Measurements from ENCODE around the gene KCNE2.

Gene KCNE2

GRCh38 chr21:34343838-34344381, 19.9 kb upstream of the KCNE2 start:
- Mint-ChIP-seq H3K27me3 (peaks cover 7 to 19% of the 10 kb centered on the region in 2 donors), H3K4me1 (peaks cover 0 to 6% of the 10 kb centered on the region in 2 donors)
- ATAC-seq (replicated peaks): no peak

GRCh38 chr21:34344584-34344983, 19.2 kb upstream of the KCNE2 start:
- peaks cover 0 to 6% of the 10 kb centered on the region in 2 donors for H3K4me1 Mint-ChIP-seq

More at GRCh38 chr21:34343838-34344381, 19.9 kb upstream of the KCNE2 start:
- no peaks in the 10 kb centered on the region for H3K36me3 Mint-ChIP-seq
- no peaks in the 10 kb centered on the region for H3K9me3 Mint-ChIP-seq
- no peak for DNase-seq
- H3K4me3 Mint-ChIP-seq: no peak overlapping the region
- no peak overlapping the region for H3K27ac Mint-ChIP-seq

GRCh38 chr21:34345091-34345871, 18.5 kb upstream of the KCNE2 start:
- no peaks in the 10 kb centered on the region for H3K9me3 Mint-ChIP-seq
- ATAC-seq (replicated peaks): no peak
- H3K27ac Mint-ChIP-seq: no peak overlapping the region
- no peaks in the 10 kb centered on the region for H3K36me3 Mint-ChIP-seq
- peaks cover 0 to 6% of the 10 kb centered on the region in 2 donors for H3K4me1 Mint-ChIP-seq
- H3K27me3 Mint-ChIP-seq: peaks cover 6 to 19% of the 10 kb centered on the region in 2 donors
- no peak for DNase-seq
- H3K4me3 Mint-ChIP-seq: no peak overlapping the region

More at GRCh38 chr21:34344584-34344983, 19.2 kb upstream of the KCNE2 start:
- no peak overlapping the region for H3K27ac Mint-ChIP-seq
- H3K27me3 Mint-ChIP-seq: peaks cover 7 to 19% of the 10 kb centered on the region in 2 donors
- no peak for DNase-seq
- no peaks in the 10 kb centered on the region for H3K9me3 Mint-ChIP-seq
- H3K4me3 Mint-ChIP-seq: no peak overlapping the region
- no peaks in the 10 kb centered on the region for H3K36me3 Mint-ChIP-seq
- no peak for ATAC-seq (replicated peaks)

GRCh38 chr21:34345892-34346291, 17.9 kb upstream of the KCNE2 start:
- peaks cover 6 to 19% of the 10 kb centered on the region in 2 donors for H3K27me3 Mint-ChIP-seq
- H3K4me3 Mint-ChIP-seq: no peak overlapping the region
- H3K9me3 Mint-ChIP-seq: no peaks in the 10 kb centered on the region
- no peak for DNase-seq
- no peak for ATAC-seq (replicated peaks)
- no peaks in the 10 kb centered on the region for H3K36me3 Mint-ChIP-seq
- no peak overlapping the region for H3K27ac Mint-ChIP-seq
- H3K4me1 Mint-ChIP-seq: peaks cover 0 to 6% of the 10 kb centered on the region in 2 donors

GRCh38 chr21:34348890-34349519, 14.8 kb upstream of the KCNE2 start:
- Mint-ChIP-seq H3K4me1 (peaks cover 0 to 6% of the 10 kb centered on the region in 2 donors), H3K27me3 (peaks cover 6 to 25% of the 10 kb centered on the region in 2 donors), H3K9me3 (peaks cover 0 to 1% of the 10 kb centered on the region in 2 donors), H3K4me3 (no peak overlapping the region), H3K27ac (no peak overlapping the region), H3K36me3 (no peaks in the 10 kb centered on the region)
- ATAC-seq (replicated peaks): no peak
- DNase-seq: no peak

- H3K9me3 Mint-ChIP-seq: peaks cover 0 to 1% of the 10 kb centered on the region in 2 donors
- H3K27me3 Mint-ChIP-seq: peaks cover 21 to 39% of the 10 kb centered on the region in 2 donors
- DNase-seq (peak; percentile 17), ATAC-seq (replicated peaks) (peak; percentile 85 to 90)
- H3K4me3 Mint-ChIP-seq: no peak overlapping the region
- H3K36me3 Mint-ChIP-seq: no peaks in the 10 kb centered on the region
- no peak overlapping the region for H3K27ac Mint-ChIP-seq
- H3K4me1 Mint-ChIP-seq: peaks cover 0 to 6% of the 10 kb centered on the region in 2 donors
Observed at GRCh38 chr21:34351786-34352241, 12.0 kb upstream of the KCNE2 start.

GRCh38 chr21:34352556-34352955, 11.2 kb upstream of the KCNE2 start:
- Mint-ChIP-seq H3K9me3 (peaks cover 0 to 1% of the 10 kb centered on the region in 2 donors), H3K4me3 (no peak overlapping the region), H3K4me1 (peaks cover 0 to 6% of the 10 kb centered on the region in 2 donors), H3K27me3 (peaks cover 21 to 47% of the 10 kb centered on the region in 2 donors), H3K36me3 (no peaks in the 10 kb centered on the region), H3K27ac (no peak overlapping the region)
- no peak for ATAC-seq (replicated peaks)
- DNase-seq: no peak

- H3K4me1 Mint-ChIP-seq: no peaks in the 10 kb centered on the region
- H3K36me3 Mint-ChIP-seq: no peaks in the 10 kb centered on the region
- no peak overlapping the region for H3K4me3 Mint-ChIP-seq
- ATAC-seq (replicated peaks) (no peak), DNase-seq (no peak)
- no peak overlapping the region for H3K27ac Mint-ChIP-seq
- H3K27me3 Mint-ChIP-seq: peaks cover 18 to 42% of the 10 kb centered on the region in 2 donors
- peaks cover 0 to 1% of the 10 kb centered on the region in 2 donors for H3K9me3 Mint-ChIP-seq
Observed at GRCh38 chr21:34353182-34353581, 10.6 kb upstream of the KCNE2 start.

GRCh38 chr21:34354836-34355235, 9.0 kb upstream of the KCNE2 start:
- no peak overlapping the region for H3K4me3 Mint-ChIP-seq

GRCh38 chr21:34355570-34355969, 8.2 kb upstream of the KCNE2 start:
- Mint-ChIP-seq H3K4me1 (no peaks in the 10 kb centered on the region), H3K4me3 (no peak overlapping the region), H3K27me3 (peaks cover 28 to 53% of the 10 kb centered on the region in 2 donors), H3K36me3 (no peaks in the 10 kb centered on the region), H3K27ac (no peak overlapping the region), H3K9me3 (peaks cover 3 to 4% of the 10 kb centered on the region in 2 donors)
- no peak for DNase-seq
- ATAC-seq (replicated peaks): no peak

More at GRCh38 chr21:34354836-34355235, 9.0 kb upstream of the KCNE2 start:
- no peak for DNase-seq
- no peaks in the 10 kb centered on the region for H3K4me1 Mint-ChIP-seq
- no peak overlapping the region for H3K27ac Mint-ChIP-seq
- peaks cover 3 to 4% of the 10 kb centered on the region in 2 donors for H3K9me3 Mint-ChIP-seq
- no peaks in the 10 kb centered on the region for H3K36me3 Mint-ChIP-seq
- ATAC-seq (replicated peaks): no peak
- H3K27me3 Mint-ChIP-seq: peaks cover 28 to 52% of the 10 kb centered on the region in 2 donors

GRCh38 chr21:34357889-34358288, 5.9 kb upstream of the KCNE2 start:
- H3K4me3 Mint-ChIP-seq: no peak overlapping the region
- H3K27me3 Mint-ChIP-seq: peaks cover 33 to 63% of the 10 kb centered on the region in 2 donors
- H3K27ac Mint-ChIP-seq: no peak overlapping the region
- peaks cover 7 to 8% of the 10 kb centered on the region in 2 donors for H3K4me1 Mint-ChIP-seq
- DNase-seq (no peak), ATAC-seq (replicated peaks) (no peak)
- H3K36me3 Mint-ChIP-seq: no peaks in the 10 kb centered on the region
- peaks cover 2 to 4% of the 10 kb centered on the region in 2 donors for H3K9me3 Mint-ChIP-seq

GRCh38 chr21:34358866-34359265, 4.9 kb upstream of the KCNE2 start:
- H3K4me1 Mint-ChIP-seq: peaks cover 7 to 8% of the 10 kb centered on the region in 2 donors
- H3K27me3 Mint-ChIP-seq: peaks cover 39 to 59% of the 10 kb centered on the region in 2 donors
- no peaks in the 10 kb centered on the region for H3K36me3 Mint-ChIP-seq
- H3K4me3 Mint-ChIP-seq: no peak overlapping the region
- DNase-seq (no peak), ATAC-seq (replicated peaks) (no peak)
- H3K9me3 Mint-ChIP-seq: peaks cover 2 to 4% of the 10 kb centered on the region in 2 donors
- no peak overlapping the region for H3K27ac Mint-ChIP-seq

- Mint-ChIP-seq H3K4me3 (no peak overlapping the region), H3K36me3 (no peaks in the 10 kb centered on the region), H3K4me1 (peaks cover 7 to 8% of the 10 kb centered on the region in 2 donors), H3K9me3 (peaks cover 2 to 4% of the 10 kb centered on the region in 2 donors), H3K27ac (no peak overlapping the region), H3K27me3 (peaks cover 29 to 48% of the 10 kb centered on the region in 2 donors)
- ATAC-seq (replicated peaks) (peak in 1 of 2 donors; percentile 50), DNase-seq (no peak)
Observed at GRCh38 chr21:34360488-34361241, 3.1 kb upstream of the KCNE2 start.

GRCh38 chr21:34362136-34362444, 1.7 kb upstream of the KCNE2 start:
- Mint-ChIP-seq H3K9me3 (peaks cover 2 to 4% of the 10 kb centered on the region in 2 donors), H3K4me3 (no peak overlapping the region), H3K36me3 (no peaks in the 10 kb centered on the region), H3K27ac (no peak overlapping the region), H3K27me3 (peaks cover 24 to 34% of the 10 kb centered on the region in 2 donors), H3K4me1 (peaks cover 7 to 8% of the 10 kb centered on the region in 2 donors)
- no peak for DNase-seq
- peak; percentile 19 to 20 for ATAC-seq (replicated peaks)

Data from stimulated activated naive B cell treated with anti-CD40 and anti-IgM and Interleukin-4, amounts not matched to agents 10 μg/mL and 1 μg/mL and 100 μg/mL, for 72 hours (primary cell).